ENCODE measurements around the gene LZIC.

LZIC gene

DNA sequence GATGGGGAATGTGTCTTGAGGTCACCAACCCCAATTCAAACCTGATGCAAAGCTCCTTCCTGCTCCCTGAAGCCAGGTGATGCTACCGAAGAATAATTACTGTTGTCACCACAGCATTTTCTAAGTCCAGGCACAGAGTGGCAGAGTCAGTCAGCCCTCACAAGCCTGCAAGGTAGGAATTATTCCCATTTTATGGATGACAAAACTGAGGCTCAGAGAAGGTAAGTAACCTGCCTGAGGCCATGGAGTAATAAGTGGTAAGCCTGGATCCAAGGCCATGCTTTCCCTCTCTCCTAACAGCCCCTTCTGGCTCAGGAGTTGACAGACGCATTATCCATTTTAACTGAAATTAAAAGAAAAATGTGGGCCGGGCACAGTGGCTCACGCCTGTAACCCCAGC is 56.1 kb downstream of the LZIC start:
- DNase-seq (ENCODE audit: low read depth in 3 of 3, low spot score in 1 of 3) = no peak

DNA sequence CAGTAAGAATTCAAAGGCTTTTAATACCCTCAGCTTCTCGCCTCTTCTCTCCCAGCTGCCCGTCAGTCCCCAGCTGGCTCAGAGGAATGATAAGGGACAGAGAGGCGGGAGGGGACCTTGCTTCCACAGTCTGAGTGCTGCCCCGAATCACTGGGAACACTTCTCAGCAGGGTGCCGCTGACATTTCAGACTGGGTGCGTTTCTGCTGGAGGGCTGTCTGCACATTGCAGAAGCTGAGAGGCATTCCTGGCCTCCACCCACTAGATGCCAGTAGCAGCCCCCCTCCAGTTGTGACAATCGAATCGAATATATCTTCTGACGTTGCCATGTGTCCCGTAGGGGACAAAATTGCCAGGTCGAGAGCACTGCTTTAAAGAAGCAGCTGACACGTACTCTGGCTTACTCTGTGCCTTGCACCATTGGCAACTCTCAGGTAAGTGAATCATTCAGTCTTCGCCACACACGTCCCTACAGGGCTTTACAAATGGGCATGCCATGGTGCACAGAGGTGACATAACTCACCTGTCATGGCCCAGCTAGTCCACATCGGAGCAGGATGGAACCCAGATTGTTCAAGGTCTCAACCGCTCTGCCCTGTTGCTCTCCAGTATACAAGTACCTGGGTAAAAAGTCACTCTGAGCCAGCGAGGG is 57.0 kb downstream of the LZIC start:
- no peak for DNase-seq (ENCODE audit: low read depth in 3 of 3, low spot score in 1 of 3)

DNA sequence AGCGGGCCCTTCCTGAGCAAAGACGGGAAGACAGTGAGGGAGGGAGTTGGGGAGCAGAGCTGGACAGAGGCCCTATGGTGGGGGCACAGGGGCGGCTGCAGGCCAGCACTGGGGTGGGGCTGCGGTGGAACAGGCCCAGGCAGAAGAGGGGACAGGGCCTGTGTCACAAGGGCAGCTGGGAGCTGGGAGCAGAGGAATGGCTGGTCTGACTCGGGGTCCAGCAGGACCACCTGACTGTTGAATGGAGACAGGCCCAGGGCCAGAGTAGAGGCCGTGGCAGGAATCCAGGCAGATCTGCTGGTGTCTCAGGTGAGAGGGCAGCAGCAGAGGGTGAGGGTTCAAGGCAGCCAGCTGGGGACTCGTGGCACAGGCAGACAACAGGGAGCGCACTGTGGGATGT is 58.4 kb downstream of the LZIC start:
- no peak for DNase-seq (ENCODE audit: low read depth in 3 of 3, low spot score in 1 of 3)

DNA sequence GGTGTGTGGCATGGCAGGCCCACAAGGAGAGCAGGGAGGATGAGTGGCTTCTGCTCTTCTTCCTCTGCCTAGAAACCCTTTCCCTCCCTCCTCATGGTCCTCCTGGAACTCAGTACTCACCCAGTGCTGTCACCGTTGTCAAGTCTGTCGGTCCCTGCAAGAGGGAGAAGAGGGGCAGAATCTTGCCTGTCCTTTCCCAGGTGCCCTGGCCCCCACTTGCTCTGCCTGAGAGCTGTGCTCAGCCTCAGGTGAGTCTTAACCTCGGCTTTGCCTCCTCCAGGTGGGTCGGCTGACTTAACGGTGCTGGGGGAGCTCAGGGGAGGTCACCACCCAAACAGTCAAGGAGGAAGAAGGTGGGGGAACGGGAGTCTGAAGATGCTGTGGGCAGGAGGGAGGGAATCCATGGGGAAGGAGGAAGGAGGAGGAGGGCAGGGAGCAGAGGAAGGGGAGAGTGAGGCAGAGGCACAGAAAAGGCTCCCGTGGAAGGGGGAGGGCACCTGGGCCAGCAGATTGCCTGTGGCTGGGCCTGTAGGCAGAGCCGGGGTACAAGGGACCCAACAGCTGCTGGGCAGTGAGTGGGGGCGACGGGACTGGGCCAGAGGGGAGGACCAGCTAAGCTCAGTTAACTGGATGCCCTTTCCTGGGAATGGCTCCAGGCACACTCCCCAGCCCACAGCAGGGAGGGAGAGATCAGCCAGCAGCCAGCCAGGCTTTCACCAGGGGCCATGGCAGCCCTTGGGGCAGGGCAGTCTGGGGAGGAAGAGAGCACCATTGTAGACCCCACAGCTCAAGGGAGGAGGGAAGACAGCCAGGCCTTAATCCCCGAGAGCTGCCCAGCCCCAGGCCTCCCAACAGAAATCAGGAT is 59.4 kb downstream of the LZIC start:
- DNase-seq (ENCODE audit: low read depth in 3 of 3, low spot score in 1 of 3) = no peak

DNA sequence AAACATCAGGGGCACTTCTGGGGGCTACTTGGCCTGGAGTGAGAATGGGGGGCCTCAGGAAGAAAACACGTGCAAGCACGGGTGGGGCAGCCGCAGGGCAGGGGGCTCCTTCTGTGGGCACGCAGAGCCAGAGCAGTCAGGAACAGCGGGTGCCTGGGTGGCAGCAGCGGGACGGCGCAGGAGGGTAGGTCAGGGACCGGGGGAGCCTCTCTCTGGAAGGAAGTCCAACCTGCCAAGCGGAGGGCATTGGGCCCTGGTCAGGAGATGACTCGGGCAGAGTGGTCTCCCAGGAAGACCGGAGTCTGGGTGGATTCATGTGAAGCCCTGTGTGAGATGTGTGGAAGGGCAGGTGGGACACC is 60.3 kb downstream of the LZIC start:
- no peak for DNase-seq (ENCODE audit: low read depth in 3 of 3, low spot score in 1 of 3)

DNA sequence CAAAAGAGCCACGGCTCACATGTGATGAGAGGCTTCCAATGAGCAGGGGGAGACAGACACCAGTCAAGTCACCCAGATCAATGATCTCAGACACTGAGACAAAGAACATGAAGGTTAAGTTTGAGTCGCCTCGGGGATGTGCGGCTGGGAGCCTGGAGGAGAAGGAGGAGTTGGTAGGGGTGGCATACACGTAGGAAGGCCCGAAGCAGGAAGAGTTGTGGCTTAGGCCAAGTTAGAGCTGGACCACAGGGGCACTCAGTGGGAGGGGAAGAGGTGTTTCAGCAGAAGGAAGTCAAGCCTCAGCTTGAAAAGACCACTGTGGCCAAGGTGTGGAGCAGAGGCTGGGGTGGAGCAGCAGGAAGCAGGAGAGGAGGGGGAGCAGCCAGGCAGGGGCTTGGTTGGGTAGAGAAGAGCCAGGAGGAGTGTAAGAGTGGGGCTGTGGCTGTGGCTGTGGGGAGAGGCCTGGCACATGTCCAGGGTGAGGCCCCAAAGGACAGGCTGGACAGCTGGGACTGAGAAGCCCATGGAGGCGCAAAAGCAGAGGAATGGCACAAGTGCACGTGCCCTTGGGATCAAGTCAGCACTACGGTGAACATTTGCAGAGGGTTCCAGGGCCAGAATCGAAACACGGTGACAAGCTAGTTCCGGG is 60.8 kb downstream of the LZIC start:
- no peak for DNase-seq (ENCODE audit: low read depth in 3 of 3, low spot score in 1 of 3)

DNA sequence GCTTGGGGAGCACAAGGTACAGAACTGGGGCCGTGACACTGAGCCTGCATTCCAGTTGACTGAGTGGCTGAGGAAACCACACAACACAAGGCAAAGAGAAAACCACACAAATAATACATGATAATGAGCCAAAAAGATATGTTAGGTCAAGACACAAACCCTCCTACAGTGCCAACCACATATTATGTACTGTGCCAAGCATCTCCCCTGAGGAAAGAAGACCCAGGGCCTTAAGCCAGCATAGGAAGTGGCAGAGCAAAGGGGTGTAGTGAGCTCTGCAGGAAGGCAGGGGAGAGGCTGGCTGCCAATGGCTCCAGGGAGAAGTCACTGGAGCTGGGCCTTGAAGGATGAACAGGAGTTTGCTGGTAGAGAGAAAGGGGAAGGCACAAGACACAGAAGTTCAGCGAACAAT is 61.3 kb downstream of the LZIC start:
- DNase-seq (ENCODE audit: low read depth in 3 of 3, low spot score in 1 of 3) = no peak
